ENCODE results near the gene GKN2.
"Not testable (repeated sequence)": the region's sequence is repeated elsewhere in the genome, so short reads cannot be mapped to it uniquely, and the experiment has no call there.

GKN2 gene

GRCh38 chr2:68917034-68917718, 35.5 kb downstream of the GKN2 start:
- no peak for DNase-seq

DNA sequence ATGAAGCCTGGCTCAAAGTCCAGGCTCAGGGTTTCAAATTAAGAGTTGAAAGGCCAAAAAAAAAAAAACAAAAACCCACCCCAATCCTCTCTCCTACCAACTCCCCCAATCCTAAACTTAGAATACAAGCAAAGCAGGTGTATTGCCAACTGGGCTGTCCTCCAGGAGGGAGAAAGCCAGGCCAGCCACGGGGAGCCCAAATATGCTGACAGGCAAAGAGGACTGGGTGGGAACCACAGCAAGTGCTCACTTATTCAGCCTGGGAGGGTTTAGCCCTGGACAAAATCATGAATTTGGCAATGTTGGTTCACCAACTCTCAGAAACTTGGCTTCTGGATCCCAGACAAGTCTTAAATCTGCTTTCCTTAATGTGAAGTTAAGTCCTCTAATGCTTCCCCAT, 36.5 kb downstream of the GKN2 start:
- DNase-seq, result no peak

GRCh38 chr2:68915393-68915792, 37.3 kb downstream of the GKN2 start:
- DNase-seq, result no peak

- DNase-seq, result no peak
These were observed 39.3 kb downstream of the GKN2 start for GRCh38 chr2:68913359-68913758.

- DNase-seq, result no peak
These were observed 40.0 kb downstream of the GKN2 start for GRCh38 chr2:68912732-68913131.

GRCh38 chr2:68912111-68912510, 40.6 kb downstream of the GKN2 start:
- DNase-seq, result no peak

- no peak for DNase-seq
These were observed 41.0 kb downstream of the GKN2 start for GRCh38 chr2:68911709-68912108.

DNA sequence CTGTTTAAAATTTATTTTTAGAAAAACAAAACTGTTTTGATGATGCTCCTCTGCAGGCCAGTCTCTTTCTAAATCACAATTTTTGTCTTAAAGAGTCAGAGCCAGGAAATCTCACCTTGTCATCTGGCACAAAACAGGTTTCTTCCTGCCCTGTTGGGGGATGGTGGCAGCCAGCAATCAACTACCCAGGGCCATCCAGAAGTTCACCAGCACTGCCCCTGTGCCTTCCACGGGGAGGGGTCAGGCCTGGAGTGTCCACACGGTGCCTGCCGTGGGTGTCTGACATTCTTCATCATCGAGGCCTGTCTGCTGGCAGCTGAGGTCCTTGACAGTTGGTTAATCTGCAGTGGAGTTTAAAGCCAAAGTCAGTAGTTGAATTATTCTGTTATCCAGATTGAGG, 41.4 kb downstream of the GKN2 start:
- no peak for DNase-seq

DNA sequence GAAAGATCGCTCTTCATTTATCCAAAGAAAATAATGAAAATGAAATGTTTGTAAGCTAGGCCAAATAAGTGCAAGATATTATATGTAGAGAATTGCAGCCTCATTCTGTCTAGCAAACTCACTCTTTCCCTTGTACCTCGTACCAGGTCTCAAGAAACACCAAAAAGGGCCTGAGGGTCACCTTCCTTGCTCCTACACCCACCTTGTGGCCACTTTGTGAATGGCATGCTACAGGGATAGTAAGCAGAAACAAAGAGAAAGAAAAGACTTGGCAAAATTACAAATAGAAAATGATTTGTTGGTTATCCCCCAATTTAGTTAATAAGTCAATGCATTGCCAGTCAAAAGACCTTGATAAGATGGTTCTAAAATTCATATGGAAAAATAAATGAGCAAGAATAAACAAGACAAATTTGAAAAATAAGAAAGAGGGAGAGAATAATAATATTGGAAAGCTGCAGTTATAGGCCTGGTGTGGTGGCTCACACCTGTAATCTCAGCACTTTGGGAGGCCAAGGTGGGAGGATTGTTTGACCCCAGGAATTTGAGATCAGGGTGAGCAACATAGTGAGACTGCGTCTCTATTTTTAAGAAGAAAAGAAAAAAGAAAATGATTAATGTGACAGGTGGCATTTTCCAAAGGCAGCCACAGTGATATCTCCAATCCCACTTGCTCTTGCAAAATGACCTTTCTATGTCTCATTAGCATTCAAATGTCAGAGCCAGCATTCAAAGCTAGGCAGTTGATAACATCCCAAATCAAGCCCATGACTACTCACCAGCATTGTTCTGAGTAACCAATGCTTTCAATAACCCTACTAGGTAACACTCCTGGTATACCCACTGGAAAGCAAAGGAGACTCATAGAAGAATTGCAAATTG, 42.7 kb downstream of the GKN2 start:
- peak; percentile 26 for DNase-seq

DNA sequence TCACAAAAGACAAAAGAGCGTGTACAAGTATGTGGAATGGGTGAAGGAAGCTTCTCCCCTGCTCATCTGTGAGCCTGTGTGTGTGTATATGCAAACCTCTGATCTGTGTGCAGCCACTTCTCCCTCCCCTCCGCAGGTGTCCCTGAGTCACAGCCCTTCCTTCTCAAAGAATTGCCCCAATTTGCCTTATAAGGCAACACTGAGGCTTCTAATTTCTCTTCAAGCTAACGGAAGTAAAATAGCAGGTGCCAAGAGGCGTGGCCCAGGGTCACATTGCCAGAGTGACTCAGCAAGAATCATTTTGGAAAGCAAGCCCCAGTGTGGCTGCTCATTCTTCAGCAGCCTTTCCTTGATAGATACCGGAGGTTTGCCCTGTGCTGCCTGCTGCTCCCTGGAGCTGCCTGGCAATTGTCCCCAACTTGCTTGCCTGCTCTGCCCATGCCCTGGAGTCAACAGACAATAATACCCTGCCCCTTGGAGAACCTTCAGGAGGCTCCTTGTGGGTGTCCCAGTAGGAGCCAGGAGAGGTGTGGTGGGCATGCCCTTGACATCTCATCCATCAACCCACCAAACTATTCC, 44.2 kb downstream of the GKN2 start:
- DNase-seq, result no peak

DNA sequence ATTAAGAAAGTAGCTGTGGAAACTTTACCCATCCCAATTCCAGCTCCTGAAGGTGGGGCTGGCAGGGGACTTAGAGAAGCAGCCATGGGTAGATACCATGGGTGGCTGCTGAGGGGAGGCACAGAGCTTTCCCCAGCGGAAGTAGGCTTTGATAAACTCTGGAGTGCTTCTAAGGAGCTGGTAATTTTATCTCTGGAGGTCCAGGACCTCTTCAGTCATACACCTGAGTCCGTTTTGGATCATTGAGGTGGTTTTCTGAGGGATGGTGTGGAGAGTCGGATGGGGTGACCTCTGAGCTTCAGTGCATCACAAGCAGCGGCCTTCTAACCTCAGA, 44.8 kb downstream of the GKN2 start:
- DNase-seq, result no peak

GRCh38 chr2:68907232-68907919, 45.3 kb downstream of the GKN2 start:
- DNase-seq, result no peak

DNA sequence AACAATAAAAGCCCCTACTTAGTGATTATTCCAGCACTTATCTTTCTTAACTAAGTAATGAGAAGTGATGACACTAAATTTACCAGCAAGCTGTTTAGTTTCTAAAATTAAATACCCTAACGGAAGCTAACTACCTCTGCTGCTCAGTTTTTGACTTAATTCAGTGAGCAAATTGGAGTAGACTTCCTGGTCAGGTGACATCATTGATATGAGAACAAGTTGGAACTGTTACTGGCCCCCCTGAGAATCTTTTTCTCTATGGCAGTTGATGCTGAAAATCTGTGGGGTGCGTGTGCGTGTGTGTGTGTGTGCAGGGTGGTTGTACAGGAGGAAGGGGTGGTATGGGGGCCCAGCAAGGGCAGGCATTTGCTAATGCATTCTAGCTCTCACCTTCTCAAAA, 46.0 kb downstream of the GKN2 start:
- no peak for DNase-seq

GRCh38 chr2:68905116-68905515, 47.6 kb downstream of the GKN2 start:
- no peak for DNase-seq

DNA sequence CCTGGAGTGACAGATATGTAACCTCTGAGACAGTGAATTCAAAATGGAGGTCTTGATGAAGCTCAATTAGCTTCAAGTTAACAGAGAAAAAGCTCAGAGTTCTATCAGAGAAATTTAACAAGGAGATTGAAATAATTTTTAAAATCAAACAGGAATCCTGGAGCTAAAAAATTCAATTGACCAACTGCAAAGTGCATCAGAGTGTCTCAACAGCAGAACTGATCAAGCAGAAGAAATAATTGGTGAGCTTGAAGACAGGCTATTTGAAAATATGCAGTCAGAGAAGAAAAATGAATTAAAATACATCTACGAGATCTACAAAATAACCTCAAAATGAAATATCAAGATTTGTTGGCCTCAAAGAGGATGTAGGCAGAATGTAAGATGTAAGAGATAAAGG, 51.1 kb downstream of the GKN2 start:
- no peak for DNase-seq

GRCh38 chr2:68901199-68901514, 51.5 kb downstream of the GKN2 start:
- no peak for DNase-seq

DNA sequence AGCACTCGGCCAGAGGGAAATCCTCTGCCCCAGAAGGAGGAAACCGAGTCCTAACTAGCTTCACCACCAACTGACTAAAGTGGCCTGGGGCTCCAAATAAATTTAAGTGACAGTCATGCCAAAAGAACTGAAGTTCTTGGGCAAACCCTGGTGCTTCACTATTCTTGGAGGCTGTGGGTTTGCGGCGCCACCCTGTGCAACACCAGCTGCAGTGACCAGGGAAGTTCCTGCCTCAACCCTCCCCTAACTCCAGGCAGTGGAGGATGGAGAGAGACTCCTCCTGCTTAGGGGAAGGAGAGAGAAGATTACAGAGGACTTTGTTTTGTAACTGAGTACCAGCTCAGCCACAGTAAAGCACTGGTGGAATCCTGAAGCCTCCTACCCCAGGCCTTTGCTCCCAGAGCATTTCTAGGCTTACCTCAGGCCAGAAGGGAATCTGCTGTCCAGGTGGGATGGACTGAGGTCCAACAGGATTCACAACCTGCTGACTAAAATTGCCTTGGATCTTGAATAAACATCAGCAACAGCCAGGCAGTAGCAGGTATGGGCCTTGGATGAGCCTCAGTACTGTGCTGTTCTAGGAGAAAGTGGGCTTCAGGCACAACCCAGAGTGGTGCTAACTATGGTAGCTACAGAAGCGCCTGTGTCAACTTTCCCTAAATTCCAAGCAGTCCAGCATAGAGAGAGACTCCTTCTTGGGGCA, 52.0 kb downstream of the GKN2 start:
- DNase-seq, result no peak

DNA sequence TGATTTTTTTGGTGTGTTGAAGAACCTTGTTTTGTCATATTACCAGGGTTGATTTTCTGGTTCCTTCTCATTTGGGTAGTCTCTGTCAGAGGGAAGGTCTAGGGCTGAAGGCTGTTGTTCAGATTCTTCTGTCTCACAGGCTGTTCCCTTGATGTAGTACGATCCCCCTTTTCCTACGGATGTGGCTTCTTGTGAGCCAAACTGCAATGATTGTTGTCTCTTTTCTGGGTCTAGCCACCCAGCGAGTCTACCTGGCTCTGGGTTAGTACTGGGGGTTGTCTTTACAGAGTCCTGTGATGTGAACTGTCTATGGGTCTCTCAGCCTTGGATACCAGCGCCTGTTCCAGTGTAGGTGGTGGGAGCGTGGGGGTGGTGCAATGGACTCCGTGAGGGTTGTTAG, 56.7 kb downstream of the GKN2 start:
- not testable (repeated sequence) for DNase-seq

Measured in NCI-H446 treated with DMSO at 0.1 percent for 48 hours (cell line).